T-cell (primary cell): ENCODE data around the gene ABCA8. TPM values are rescaled to one million over a fixed set of nuclear protein-coding genes. Genes with fewer than 3 reads are reported as not detected.
"Not testable (repeated sequence)": the region's sequence is repeated elsewhere in the genome, so short reads cannot be mapped to it uniquely, and the experiment has no call there.

ENCODE experiments used
- ATAC-seq, 4 experiments: fragments of 200-7000 bp in 3 of 4; fragments of 150-1000 bp in 1 of 4; cut with Tn5 transposase; replicated peaks in 1 of 4; 1 replicate in 3 of 4; 2 replicates in 1 of 4; pipeline ENCODE4 v1.10.0; 2021; ENCODE audit warnings: moderate library complexity in 3 of 4, mild to moderate bottlenecking in 2 of 4, moderate number of reproducible peaks in 1 of 4
- CTCF ChIA-PET, 2 donors: fragments of 300-600 bp; sonication (Branson Sonifier 250); formaldehyde crosslinking; loops; one replicate each; lab custom pipeline; 2022; ENCODE audit warnings: antibody characterized with exemption in 2 of 2; lab: Charles Lee
- POLR2A ChIA-PET, 2 donors: fragments of 300-600 bp; sonication (Branson Sonifier 250); formaldehyde crosslinking; loops; one replicate each; lab custom pipeline; 2022; ENCODE audit warnings: antibody characterized with exemption in 2 of 2; lab: Charles Lee
- DNase-seq, 35 experiments: peaks; one replicate each; pipeline versions ENCODE4 v3.0.0 to v3.0.0-alpha.2; 2013 to 2023
- H3K27ac ChIP-seq: one replicate; pipeline ENCODE4 v1.5.1; 2013; ENCODE audit warnings: low read length
- H3K27me3 ChIP-seq, 2 experiments: replicated peaks in 1 of 2; 1 replicate in 1 of 2; 2 replicates in 1 of 2; pipeline versions ENCODE4 v1.6.1 to v1.7.0; 2013; ENCODE audit warnings: low read length in 1 of 2, mixed read lengths in 1 of 2; ENCODE audit not compliant: control insufficient read depth in 2 of 2, insufficient read depth in 2 of 2; ENCODE audit errors: extremely low read depth in 1 of 2
- H3K36me3 ChIP-seq, 2 donors: 1 replicate in 1 of 2; 2 replicates in 1 of 2; pipeline versions ENCODE4 v1.6.1 to v1.7.0; 2013; ENCODE audit warnings: low read length in 1 of 2; ENCODE audit not compliant: control insufficient read depth in 2 of 2, insufficient read depth in 1 of 2; ENCODE audit errors: extremely low read depth in 1 of 2
- H3K4me1 ChIP-seq, 2 experiments: 1 replicate in 1 of 2; 2 replicates in 1 of 2; pipeline versions ENCODE4 v1.6.1 to v1.7.0; 2013; ENCODE audit warnings: low read length in 2 of 2, mixed read lengths in 1 of 2; ENCODE audit not compliant: insufficient read depth in 2 of 2, control insufficient read depth in 1 of 2; ENCODE audit errors: extremely low read depth in 1 of 2
- H3K4me3 ChIP-seq, 2 donors: 1 replicate in 1 of 2; 2 replicates in 1 of 2; pipeline versions ENCODE4 v1.5.1 to v1.7.0; 2013; ENCODE audit warnings: mild to moderate bottlenecking in 2 of 2, low read length in 1 of 2, moderate library complexity in 1 of 2; ENCODE audit not compliant: control insufficient read depth in 1 of 2; ENCODE audit errors: extremely low read depth in 1 of 2
- H3K9me3 ChIP-seq: 2 replicates; pipeline ENCODE4 v1.7.0; 2013
- H3K27ac Mint-ChIP-seq, 2 donors: one replicate each; pipeline ENCODE4 v1.8.0; 2020 to 2021; ENCODE audit warnings: mild to moderate bottlenecking in 2 of 2, mixed read lengths in 2 of 2
- H3K27me3 Mint-ChIP-seq, 2 donors: one replicate each; pipeline ENCODE4 v1.8.0; 2021 to 2022; ENCODE audit warnings: mixed read lengths in 2 of 2
- H3K36me3 Mint-ChIP-seq: one replicate; pipeline ENCODE4 v1.8.0; 2021; ENCODE audit warnings: mixed read lengths
- H3K4me1 Mint-ChIP-seq, 3 donors: one replicate each; pipeline ENCODE4 v1.8.0; 2020 to 2022; ENCODE audit warnings: mixed read lengths in 3 of 3, mild to moderate bottlenecking in 1 of 3
- H3K4me3 Mint-ChIP-seq, 3 donors: one replicate each; pipeline ENCODE4 v1.8.0; 2020 to 2022; ENCODE audit warnings: mild to moderate bottlenecking in 3 of 3, mixed read lengths in 3 of 3, moderate library complexity in 3 of 3
- H3K9me3 Mint-ChIP-seq, 3 donors: one replicate each; pipeline ENCODE4 v1.8.0; 2020 to 2022; ENCODE audit warnings: mixed read lengths in 3 of 3
- WGBS: methylation state at CpG from one replicate; pipeline ENCODE4 v1.1.5; 2013; ENCODE audit warnings: missing lambda C conversion rate; ENCODE audit not compliant: insufficient coverage; 5-methylcytosine and 5-hydroxymethylcytosine counted together
- total RNA-seq, 35 experiments: library from RNA in 6 of 35; stranded (reverse) in 6 of 35; fragments of 120-200 nt in 1 of 35; gene quantifications; one replicate each; pipeline versions ENCODE4 v1.2.1 to v1.2.4 and lab custom pipeline; 2013 to 2026

Gene ABCA8
- total RNA-seq, 5 donors from 2014 or later (not counting 1 experiment from before 2014, with no cell fraction given): 0.19 to 0.76 (median 0.32) TPM; not detected in 2

GRCh38 chr17:68973098-68973846, 18.1 kb upstream of the ABCA8 start:
- H3K36me3 ChIP-seq: no peaks in the 10 kb centered on the region
- H3K27me3 ChIP-seq: peaks cover 0 to 3% of the 10 kb centered on the region in 2 experiments
- no peak overlapping the region for H3K27ac ChIP-seq
- ChIA-PET CTCF (no interaction called here), POLR2A (no interaction called here)
- peaks cover 0 to 14% (median 4%) of the 10 kb centered on the region in 3 donors for H3K9me3 Mint-ChIP-seq
- 67% methylated on average over 1 of the region's 3 CpGs for WGBS
- peaks cover 8 to 12% of the 10 kb centered on the region in 2 donors for H3K27me3 Mint-ChIP-seq
- DNase-seq (no peak), ATAC-seq (no peak)
- no peak overlapping the region for H3K4me3 ChIP-seq
- no peaks in the 10 kb centered on the region for H3K9me3 ChIP-seq
- no peak overlapping the region for H3K27ac Mint-ChIP-seq
- no peak overlapping the region for H3K4me3 Mint-ChIP-seq
- H3K4me1 ChIP-seq: no peaks in the 10 kb centered on the region
- H3K4me1 Mint-ChIP-seq: no peaks in the 10 kb centered on the region
- no peaks in the 10 kb centered on the region for H3K36me3 Mint-ChIP-seq

- H3K9me3 ChIP-seq: no peaks in the 10 kb centered on the region
- H3K4me3 ChIP-seq: no peak overlapping the region
- no peaks in the 10 kb centered on the region for H3K4me1 ChIP-seq
- Mint-ChIP-seq H3K4me1 (no peaks in the 10 kb centered on the region), H3K27me3 (peaks cover 8 to 12% of the 10 kb centered on the region in 2 donors), H3K36me3 (no peaks in the 10 kb centered on the region), H3K4me3 (no peak overlapping the region), H3K9me3 (peaks cover 0 to 7% (median 4%) of the 10 kb centered on the region in 3 donors), H3K27ac (no peak overlapping the region)
- ChIA-PET POLR2A (no interaction called here), CTCF (no interaction called here)
- H3K27me3 ChIP-seq: peaks cover 0 to 3% of the 10 kb centered on the region in 2 experiments
- no peak overlapping the region for H3K27ac ChIP-seq
- H3K36me3 ChIP-seq: no peaks in the 10 kb centered on the region
- DNase-seq (no peak), ATAC-seq (no peak)
- no CpG with 5 or more reads among the region's 4 CpGs for WGBS
These were observed 17.0 kb upstream of the ABCA8 start for GRCh38 chr17:68972119-68972704.

- WGBS: 47% methylated on average over 2 of the region's 5 CpGs
- Mint-ChIP-seq H3K27me3 (peaks cover 0 to 2% of the 10 kb centered on the region in 2 donors), H3K4me1 (no peaks in the 10 kb centered on the region), H3K36me3 (no peaks in the 10 kb centered on the region), H3K9me3 (no peaks in the 10 kb centered on the region), H3K27ac (no peak overlapping the region), H3K4me3 (no peak overlapping the region)
- CTCF ChIA-PET: no interaction called here
- Histone ChIP-seq H3K27ac (no peak overlapping the region), H3K36me3 (no peaks in the 10 kb centered on the region), H3K9me3 (no peaks in the 10 kb centered on the region), H3K4me3 (no peak overlapping the region), H3K4me1 (no peaks in the 10 kb centered on the region), H3K27me3 (peaks cover 0 to 3% of the 10 kb centered on the region in 2 experiments)
- ATAC-seq (no peak), DNase-seq (no peak)
- POLR2A ChIA-PET: no interaction called here
These were observed 13.9 kb upstream of the ABCA8 start for GRCh38 chr17:68969101-68969500.

GRCh38 chr17:68963958-68964357, 8.8 kb upstream of the ABCA8 start:
- Mint-ChIP-seq H3K4me3 (no peak overlapping the region), H3K9me3 (peaks cover 0 to 5% (median 0%) of the 10 kb centered on the region in 3 donors)
- CTCF ChIA-PET: no interaction called here

GRCh38 chr17:68961214-68961882, 6.2 kb upstream of the ABCA8 start:
- no peak for ATAC-seq

More at GRCh38 chr17:68963958-68964357, 8.8 kb upstream of the ABCA8 start:
- POLR2A ChIA-PET: no interaction called here
- DNase-seq (no peak), ATAC-seq (no peak)
- H3K27ac Mint-ChIP-seq: no peak overlapping the region
- no peaks in the 10 kb centered on the region for H3K4me1 ChIP-seq
- WGBS: 100% methylated on average over 1 of the region's 4 CpGs
- no peaks in the 10 kb centered on the region for H3K36me3 ChIP-seq
- H3K27me3 Mint-ChIP-seq: peaks cover 0 to 5% of the 10 kb centered on the region in 2 donors
- H3K36me3 Mint-ChIP-seq: no peaks in the 10 kb centered on the region
- H3K4me3 ChIP-seq: no peak overlapping the region
- no peaks in the 10 kb centered on the region for H3K4me1 Mint-ChIP-seq
- H3K27ac ChIP-seq: no peak overlapping the region
- H3K9me3 ChIP-seq: no peaks in the 10 kb centered on the region
- H3K27me3 ChIP-seq: no peaks in the 10 kb centered on the region

GRCh38 chr17:68959117-68959516, 3.9 kb upstream of the ABCA8 start:
- H3K4me3 Mint-ChIP-seq, H3K27ac ChIP-seq, H3K4me3 ChIP-seq, H3K27ac Mint-ChIP-seq, H3K9me3 Mint-ChIP-seq, H3K9me3 ChIP-seq, H3K4me1 Mint-ChIP-seq, H3K36me3 Mint-ChIP-seq, H3K4me1 ChIP-seq, H3K27me3 Mint-ChIP-seq, CTCF ChIA-PET, POLR2A ChIA-PET, ATAC-seq, H3K27me3 ChIP-seq, H3K36me3 ChIP-seq, DNase-seq: not testable (repeated sequence)
- 85% methylated on average over 2 of the region's 2 CpGs for WGBS

More at GRCh38 chr17:68961214-68961882, 6.2 kb upstream of the ABCA8 start:
- no peaks in the 10 kb centered on the region for H3K36me3 Mint-ChIP-seq
- Histone ChIP-seq H3K36me3 (no peaks in the 10 kb centered on the region), H3K4me3 (no peak overlapping the region), H3K27me3 (no peaks in the 10 kb centered on the region), H3K27ac (no peak overlapping the region), H3K9me3 (no peaks in the 10 kb centered on the region), H3K4me1 (no peaks in the 10 kb centered on the region)
- peaks cover 0 to 3% of the 10 kb centered on the region in 2 donors for H3K27me3 Mint-ChIP-seq
- H3K4me1 Mint-ChIP-seq: no peaks in the 10 kb centered on the region
- CTCF ChIA-PET: no interaction called here
- DNase-seq: no peak
- WGBS: 73% methylated on average over 9 of the region's 9 CpGs
- no peak overlapping the region for H3K27ac Mint-ChIP-seq
- POLR2A ChIA-PET: no interaction called here
- peaks cover 0 to 5% (median 0%) of the 10 kb centered on the region in 3 donors for H3K9me3 Mint-ChIP-seq
- no peak overlapping the region for H3K4me3 Mint-ChIP-seq
